Uterus (tissue), 4 donors: ENCODE results near the gene CAMK2B. TPM values are rescaled to one million over a fixed set of nuclear protein-coding genes. Genes with fewer than 3 reads are reported as not detected.

Experiments
- DNase-seq, 2 donors: peaks; one replicate each; pipeline ENCODE4 v3.0.0-alpha.2; 2019 to 2020
- H3K27ac ChIP-seq, 2 donors: fragments of 200-600 bp; sonication (generic); 1 replicate in 1 of 2; 2 replicates in 1 of 2; pipeline ENCODE4 v1.5.1; 2016 to 2018
- H3K27me3 ChIP-seq, 2 donors: fragments of 200-600 bp; sonication (generic); one replicate each; pipeline ENCODE4 v1.5.1; 2018 to 2019; ENCODE audit warnings: control low read depth in 1 of 2
- H3K36me3 ChIP-seq, 2 donors: fragments of 200-600 bp; sonication (generic); one replicate each; pipeline ENCODE4 v1.5.1; 2019; ENCODE audit warnings: control low read depth in 1 of 2
- H3K4me1 ChIP-seq, 2 donors: fragments of 200-600 bp; sonication (generic); one replicate each; pipeline ENCODE4 v1.5.1; 2018 to 2019; ENCODE audit warnings: control low read depth in 1 of 2
- H3K4me3 ChIP-seq, 2 donors: fragments of 200-600 bp; sonication (generic); 1 replicate in 1 of 2; 2 replicates in 1 of 2; pipeline ENCODE4 v1.5.1; 2018 to 2019; ENCODE audit warnings: mild to moderate bottlenecking in 1 of 2
- H3K9me3 ChIP-seq, 2 donors: fragments of 200-600 bp; sonication (generic); one replicate each; pipeline ENCODE4 v1.5.1; 2019; ENCODE audit warnings: control low read depth in 1 of 2
- POLR2A ChIP-seq, 2 donors: fragments of 450-650 bp; IDR thresholded peaks; one replicate each; pipeline ENCODE4 v1.6.1; 2016; ENCODE audit warnings: antibody characterized with exemption in 2 of 2, mild to moderate bottlenecking in 1 of 2, moderate library complexity in 1 of 2
- intact Hi-C: fragments of 100-400 bp; cut with DNase I; formaldehyde crosslinking; loops from one replicate; pipeline ENCODE4 v1.15.1; 2023; ENCODE audit warnings: low total_unique reads
- total RNA-seq, 4 donors: library from RNA; depleted of rRNA in 3 of 4; stranded (reverse); fragments of >200 nt in 3 of 4; gene quantifications; one replicate each; pipeline versions ENCODE4 v1.1.0 to v1.2.4, GENCODE V29; 2014 to 2023
- TF ChIP-seq, protein P1 (sequence below), 4 experiments: fragments of 200-600 bp in 2 of 4; fragments of 450-650 bp in 2 of 4; sonication (generic) in 2 of 4; IDR thresholded peaks; one replicate each; pipeline ENCODE4 v1.5.1; 2016 to 2019; ENCODE audit warnings: antibody characterized with exemption in 4 of 4, mild to moderate bottlenecking in 2 of 4, moderate library complexity in 1 of 4
- donor health status: DM: yes; HTN: yes; CAD: no.

Gene CAMK2B
- total RNA-seq, 4 donors from 2014 or later = 0.40 to 1.1 TPM; not detected in 2

DNA sequence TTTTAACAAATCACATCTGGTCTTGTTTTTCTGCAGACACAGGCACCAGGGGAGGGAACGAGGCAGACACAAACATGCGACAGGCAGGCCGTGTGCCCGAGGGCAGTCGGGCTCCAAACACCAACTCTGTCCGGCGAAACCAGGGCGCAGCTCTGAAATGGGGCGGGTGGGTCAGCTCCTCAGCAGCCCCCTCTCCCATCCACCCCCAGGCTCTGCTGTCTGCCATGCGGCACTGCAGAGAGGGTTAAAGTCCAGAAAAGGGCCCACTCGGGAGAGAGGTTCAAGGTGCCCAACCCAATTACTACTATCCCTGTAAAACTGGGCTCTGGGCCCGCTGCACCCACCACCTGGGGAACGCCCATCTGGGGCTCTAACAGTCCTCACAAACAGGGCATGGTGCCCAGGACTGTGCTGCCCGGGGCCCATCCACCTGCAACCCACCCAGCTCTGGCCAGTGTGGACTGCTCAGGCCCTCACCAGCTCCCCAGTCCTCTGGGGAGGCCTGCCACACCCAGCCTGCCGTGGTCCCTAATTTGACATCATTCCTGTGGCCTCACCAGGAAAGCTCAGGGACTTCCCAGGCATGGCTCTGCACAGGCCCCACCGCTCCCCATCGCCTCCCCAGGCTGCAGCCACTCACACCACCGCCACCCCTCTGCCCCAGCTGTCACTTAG, 105.9 kb downstream of the CAMK2B start:
- intact Hi-C loops = no loop called here

DNA sequence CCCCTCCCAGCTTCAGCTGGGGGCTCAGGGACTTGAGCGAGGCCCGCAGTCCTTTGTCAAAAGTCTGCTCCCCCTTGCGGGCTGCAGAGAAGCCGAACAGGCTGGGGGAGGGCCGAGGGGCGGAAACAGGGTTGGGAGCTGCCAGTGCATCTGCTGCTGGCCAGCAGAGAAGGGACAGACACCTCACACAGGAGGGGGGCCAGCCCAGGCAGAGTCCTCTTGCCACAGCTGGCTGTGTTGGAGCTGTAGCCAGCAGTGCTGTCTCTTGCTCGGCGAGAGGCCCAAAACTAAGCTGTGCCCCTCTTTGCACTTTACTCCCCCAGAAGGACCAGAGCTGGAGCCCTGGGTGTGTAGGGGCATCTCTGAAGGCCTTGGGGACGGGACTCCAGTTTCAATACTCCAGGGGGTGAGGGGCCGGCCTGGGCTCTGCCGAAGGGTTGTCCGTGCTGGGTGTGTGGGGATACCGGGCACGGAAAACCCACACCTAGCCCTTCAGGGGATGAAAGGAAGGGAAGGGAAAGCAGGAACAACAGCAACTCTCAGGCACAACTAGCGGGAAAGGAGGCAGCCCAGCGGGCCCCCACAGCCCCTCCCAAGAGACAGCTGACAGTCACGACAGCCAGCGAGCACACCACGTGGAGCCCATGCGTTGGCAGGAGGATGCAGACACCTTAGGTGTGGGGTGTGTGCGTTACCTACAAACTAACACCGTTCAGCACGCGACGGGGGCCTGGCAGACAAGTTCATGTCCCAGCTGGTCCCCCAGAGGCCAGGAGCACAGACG, 106.8 kb downstream of the CAMK2B start:
- Histone ChIP-seq H3K27me3 (no peaks in the 10 kb centered on the region), H3K9me3 (no peaks in the 10 kb centered on the region), H3K4me1 (no peaks in the 10 kb centered on the region), H3K36me3 (no peaks in the 10 kb centered on the region), H3K27ac (no peak overlapping the region), H3K4me3 (no peak overlapping the region)
- no peak for TF ChIP-seq POLR2A (IDR thresholded peaks at IDR 0.05)
- TF ChIP-seq, protein P1, sequence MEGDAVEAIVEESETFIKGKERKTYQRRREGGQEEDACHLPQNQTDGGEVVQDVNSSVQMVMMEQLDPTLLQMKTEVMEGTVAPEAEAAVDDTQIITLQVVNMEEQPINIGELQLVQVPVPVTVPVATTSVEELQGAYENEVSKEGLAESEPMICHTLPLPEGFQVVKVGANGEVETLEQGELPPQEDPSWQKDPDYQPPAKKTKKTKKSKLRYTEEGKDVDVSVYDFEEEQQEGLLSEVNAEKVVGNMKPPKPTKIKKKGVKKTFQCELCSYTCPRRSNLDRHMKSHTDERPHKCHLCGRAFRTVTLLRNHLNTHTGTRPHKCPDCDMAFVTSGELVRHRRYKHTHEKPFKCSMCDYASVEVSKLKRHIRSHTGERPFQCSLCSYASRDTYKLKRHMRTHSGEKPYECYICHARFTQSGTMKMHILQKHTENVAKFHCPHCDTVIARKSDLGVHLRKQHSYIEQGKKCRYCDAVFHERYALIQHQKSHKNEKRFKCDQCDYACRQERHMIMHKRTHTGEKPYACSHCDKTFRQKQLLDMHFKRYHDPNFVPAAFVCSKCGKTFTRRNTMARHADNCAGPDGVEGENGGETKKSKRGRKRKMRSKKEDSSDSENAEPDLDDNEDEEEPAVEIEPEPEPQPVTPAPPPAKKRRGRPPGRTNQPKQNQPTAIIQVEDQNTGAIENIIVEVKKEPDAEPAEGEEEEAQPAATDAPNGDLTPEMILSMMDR (IDR thresholded peaks at IDR 0.05) = no peak
- no peak for DNase-seq
- intact Hi-C loops = no loop called here

More for the DNA sequence above, 105.9 kb downstream of the CAMK2B start:
- H3K36me3 ChIP-seq = no peaks in the 10 kb centered on the region
- H3K4me1 ChIP-seq = no peaks in the 10 kb centered on the region
- TF ChIP-seq, protein P1 (IDR thresholded peaks at IDR 0.05) = no peak
- TF ChIP-seq POLR2A (IDR thresholded peaks at IDR 0.05) = no peak
- H3K4me3 ChIP-seq = no peak overlapping the region
- no peaks in the 10 kb centered on the region for H3K27me3 ChIP-seq
- H3K9me3 ChIP-seq = no peaks in the 10 kb centered on the region
- DNase-seq = no peak
- H3K27ac ChIP-seq = no peak overlapping the region

DNA sequence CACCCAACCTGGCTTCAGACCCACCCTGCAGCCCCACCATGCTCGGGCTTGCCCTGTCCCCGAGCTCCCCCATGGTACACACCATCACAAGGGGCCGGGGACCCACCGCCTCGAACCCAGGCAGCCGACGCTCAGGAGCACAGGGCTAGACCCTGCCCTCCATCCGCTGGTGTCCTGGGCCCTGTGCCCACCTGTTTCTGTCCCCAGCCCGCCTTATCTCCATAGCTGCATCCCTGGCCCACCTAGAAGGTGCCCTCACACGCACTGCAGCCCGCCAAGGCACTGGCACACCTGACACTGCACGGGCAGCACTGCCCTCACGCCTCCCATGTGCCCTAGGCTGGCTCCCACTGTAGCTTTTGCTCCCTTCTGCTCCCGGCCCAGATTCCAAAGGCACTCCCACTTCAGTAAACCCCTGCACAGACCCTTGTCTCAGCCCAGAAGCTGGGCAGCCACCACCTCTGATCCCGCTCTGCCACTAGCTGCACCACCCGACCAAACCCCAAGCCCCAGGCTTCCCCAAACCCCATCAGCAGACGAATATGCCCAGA, 107.5 kb downstream of the CAMK2B start:
- Histone ChIP-seq H3K27me3 (no peaks in the 10 kb centered on the region), H3K36me3 (no peaks in the 10 kb centered on the region), H3K4me1 (no peaks in the 10 kb centered on the region), H3K9me3 (no peaks in the 10 kb centered on the region), H3K4me3 (no peak overlapping the region), H3K27ac (no peak overlapping the region)
- DNase-seq = no peak
- intact Hi-C loops = no loop called here
- TF ChIP-seq POLR2A (IDR thresholded peaks at IDR 0.05) = no peak
- TF ChIP-seq, protein P1 (IDR thresholded peaks at IDR 0.05) = no peak

DNA sequence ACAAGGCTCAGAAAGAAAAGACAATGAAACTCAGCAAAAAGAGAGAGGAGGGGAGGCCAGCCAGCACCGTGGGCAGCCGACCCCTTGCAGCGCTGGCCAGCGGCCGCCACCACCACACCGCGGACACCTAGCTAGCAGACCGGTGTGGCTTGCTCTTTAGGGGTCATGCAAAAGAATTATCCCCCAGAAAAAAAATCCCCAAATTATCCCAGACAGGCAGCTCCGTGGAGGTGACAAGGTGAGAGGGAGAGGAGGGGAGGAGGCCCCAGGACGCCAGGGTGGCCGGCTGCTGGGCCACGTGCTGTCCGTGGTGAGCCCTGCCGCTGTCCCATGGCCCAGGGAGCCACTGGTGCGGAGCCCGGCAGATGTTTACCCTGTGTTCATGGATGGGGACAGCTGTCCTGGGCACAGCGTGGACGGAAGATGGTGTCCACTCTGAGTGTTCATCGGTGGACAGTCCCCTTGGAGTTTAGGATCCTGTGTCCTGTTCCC, 108.1 kb downstream of the CAMK2B start:
- no peaks in the 10 kb centered on the region for H3K36me3 ChIP-seq
- TF ChIP-seq POLR2A (IDR thresholded peaks at IDR 0.05) = no peak
- TF ChIP-seq, protein P1 (IDR thresholded peaks at IDR 0.05) = no peak
- intact Hi-C loops = no loop called here
- H3K27me3 ChIP-seq = no peaks in the 10 kb centered on the region
- H3K4me3 ChIP-seq = no peak overlapping the region
- H3K9me3 ChIP-seq = no peaks in the 10 kb centered on the region
- DNase-seq = no peak
- H3K4me1 ChIP-seq = no peaks in the 10 kb centered on the region
- no peak overlapping the region for H3K27ac ChIP-seq
